ENCODE measurements around the gene TMIGD3.

TMIGD3 gene

DNA sequence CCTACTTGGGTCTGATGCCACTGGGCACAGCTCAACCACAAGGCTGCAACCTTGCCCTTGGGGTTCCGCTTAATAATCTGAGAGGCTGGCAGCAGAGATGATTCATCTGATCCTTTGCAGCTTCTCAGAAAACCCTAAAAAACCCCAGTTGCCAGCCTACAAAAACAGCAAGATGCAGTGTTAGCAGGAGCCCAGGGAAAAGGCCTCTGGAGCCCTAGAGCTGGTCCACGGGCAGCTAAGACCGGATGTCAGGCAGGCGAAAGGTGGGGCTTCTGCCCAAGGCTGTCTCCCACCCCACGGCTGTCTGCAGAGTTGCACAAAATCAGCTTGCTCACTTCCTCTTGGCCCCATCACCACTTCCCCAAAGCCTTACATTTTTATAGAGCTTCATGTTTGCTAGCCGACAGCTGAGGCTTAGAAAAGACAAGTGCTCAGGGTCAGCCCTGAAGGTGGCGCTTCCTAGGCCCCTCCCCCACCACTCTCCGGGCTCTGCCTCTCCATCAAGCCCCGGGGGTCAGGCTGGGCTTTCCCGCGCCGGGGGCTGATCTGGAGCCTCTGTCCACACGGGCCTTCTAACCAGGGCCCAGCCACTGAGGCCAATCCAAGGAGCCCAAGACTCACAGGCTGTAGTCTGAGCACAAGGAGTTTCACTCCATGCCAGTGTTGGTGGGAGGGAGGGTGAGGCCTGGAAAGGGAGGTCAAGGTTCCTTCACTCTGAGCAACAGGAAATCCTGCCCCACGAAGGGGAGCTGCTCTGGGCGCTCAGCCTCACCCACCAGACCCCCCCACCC, 4.2 kb upstream of the TMIGD3 start:
- peak; percentile 14 to 31 for DNase-seq (ENCODE audit: low read depth in 1 of 2, low spot score in 1 of 2)

DNA sequence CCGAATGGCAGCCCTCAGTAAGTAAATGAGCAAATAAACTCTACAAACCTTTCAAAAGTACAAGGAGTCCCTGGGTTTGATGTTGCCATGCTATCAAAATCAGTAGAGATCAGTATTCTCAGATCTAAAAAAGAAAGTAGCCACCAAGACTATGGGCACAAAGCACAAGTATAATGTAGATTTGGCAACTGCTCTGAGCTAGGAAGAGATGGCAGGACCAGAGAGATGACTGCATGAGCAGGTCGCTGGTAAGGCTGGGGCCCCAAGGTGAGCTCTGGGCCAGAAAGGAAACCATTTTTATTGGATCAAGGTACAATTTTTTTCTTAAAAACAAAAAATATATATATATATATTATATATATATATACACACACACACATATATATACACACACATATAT, 3.1 kb upstream of the TMIGD3 start:
- no peak for DNase-seq (ENCODE audit: low read depth in 1 of 2, low spot score in 1 of 2)

DNA sequence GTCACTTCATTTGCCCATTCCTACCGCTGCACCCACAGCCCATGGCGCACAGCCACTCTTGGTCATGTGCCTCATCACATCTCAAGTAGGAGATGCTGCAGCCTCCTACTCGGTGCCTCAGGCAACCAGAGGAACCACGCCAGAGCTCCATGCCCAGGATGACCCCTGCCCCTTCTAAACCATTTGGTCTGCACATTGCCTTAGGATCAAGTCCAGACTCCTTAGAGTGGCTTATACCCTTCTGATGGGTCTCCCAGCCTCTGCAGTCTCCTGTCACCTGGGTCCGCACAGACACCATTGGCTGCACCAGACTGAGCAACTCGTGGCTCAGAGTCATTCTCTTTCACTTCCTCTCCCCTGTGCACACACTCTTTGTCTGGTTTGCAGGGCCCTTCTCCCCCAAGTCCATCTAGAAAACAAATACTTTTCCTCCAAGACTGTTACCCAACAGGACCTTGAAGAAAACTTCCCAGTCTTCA, 2.2 kb upstream of the TMIGD3 start:
- no peak for DNase-seq (ENCODE audit: low read depth in 1 of 2, low spot score in 1 of 2)

DNA sequence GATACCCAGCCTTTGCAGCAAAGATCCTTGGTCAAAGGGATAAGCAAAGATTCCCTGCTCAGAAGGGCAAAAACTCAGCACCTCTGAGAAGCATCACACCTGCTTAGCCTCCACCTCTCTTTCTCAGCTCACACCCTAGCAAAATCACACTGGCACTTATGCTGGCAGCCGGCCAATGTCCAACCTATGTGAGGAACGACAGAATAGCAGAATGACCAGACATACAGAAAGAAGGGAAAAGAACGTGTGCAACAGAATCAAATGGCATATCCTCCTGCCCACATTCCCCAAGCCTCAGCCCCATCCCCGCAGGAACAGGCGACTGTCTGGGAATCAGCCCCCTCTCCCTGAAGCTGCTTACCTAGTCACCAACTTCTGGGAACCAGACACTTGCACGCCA, 664 bp upstream of the TMIGD3 start:
- no peak for DNase-seq (ENCODE audit: low read depth in 1 of 2, low spot score in 1 of 2)

DNA sequence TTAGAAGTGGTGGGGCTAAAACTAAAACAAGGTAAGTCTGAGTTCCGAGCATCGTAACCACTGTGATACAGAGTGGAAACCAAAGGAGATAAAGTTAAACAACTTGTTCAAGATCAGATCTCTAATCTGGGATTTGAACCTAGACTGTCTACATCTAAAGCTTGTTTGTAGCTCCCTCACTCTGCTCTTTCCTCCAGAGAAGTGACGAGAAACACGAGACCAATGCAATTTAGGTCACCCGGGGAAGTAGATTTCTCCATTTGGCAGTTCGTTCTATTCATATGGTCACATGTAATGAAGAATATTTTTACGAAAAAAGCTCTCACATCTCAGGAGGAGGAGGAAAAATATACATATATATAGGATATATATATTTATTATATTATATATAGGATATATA, 1.8 kb downstream of the TMIGD3 start:
- DNase-seq (ENCODE audit: low read depth in 1 of 2, low spot score in 1 of 2): no peak

DNA sequence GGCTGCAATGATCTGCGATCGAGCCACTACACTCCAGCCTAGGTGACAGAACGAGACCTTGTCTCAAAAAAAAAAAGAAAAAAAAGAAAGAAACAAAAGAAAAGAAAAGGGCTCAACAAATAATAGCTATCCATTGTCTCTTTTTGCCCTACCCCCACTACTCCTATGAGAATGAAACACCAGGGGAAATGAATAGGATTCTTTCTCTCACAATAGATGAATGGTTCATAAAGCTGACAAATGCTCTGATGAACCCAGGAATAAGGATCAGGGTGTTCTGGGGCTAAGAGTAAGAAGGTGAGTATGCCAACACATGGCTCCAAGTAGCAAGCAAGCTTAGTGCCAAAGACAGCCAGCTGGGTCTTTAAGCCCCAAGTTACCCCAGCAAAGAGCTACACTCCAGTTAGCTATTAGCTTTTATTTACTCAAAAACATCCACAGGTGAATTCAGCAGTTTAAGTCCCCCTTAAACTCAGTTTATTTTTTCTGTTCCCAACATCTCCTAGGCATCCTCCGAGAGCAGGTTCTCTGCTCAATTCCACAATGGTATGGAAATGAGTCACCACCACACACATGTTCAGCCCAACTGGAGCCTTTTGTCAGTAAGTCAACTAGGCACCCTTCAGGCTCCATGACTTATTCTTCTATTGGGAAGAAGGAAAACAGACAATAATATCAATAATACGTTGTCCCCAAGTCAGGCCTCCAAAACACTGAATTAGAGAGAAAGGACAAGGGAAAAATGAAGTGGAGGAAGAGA, 4.2 kb downstream of the TMIGD3 start:
- DNase-seq (ENCODE audit: low read depth in 1 of 2, low spot score in 1 of 2): no peak

DNA sequence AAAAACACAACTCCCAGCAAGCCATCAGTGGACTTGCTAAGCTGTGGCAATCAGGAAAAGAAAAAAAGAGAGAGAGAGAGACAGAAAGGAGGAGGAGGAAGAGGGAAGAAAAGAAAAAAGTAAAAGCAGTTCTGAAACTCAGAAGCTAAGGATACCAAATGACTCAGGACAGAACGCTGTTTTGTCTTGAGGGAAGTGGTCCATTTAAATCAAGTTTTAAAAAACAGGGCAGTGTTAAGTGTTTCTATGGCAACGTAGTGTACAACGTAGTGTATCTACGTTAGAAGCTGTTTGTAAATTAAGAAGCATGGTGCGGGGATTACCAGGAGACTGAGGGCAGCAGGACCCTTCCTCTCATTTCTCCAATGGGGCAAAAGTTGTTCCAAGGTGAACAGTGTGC, 5.8 kb downstream of the TMIGD3 start:
- no peak for DNase-seq (ENCODE audit: low read depth in 1 of 2, low spot score in 1 of 2)

DNA sequence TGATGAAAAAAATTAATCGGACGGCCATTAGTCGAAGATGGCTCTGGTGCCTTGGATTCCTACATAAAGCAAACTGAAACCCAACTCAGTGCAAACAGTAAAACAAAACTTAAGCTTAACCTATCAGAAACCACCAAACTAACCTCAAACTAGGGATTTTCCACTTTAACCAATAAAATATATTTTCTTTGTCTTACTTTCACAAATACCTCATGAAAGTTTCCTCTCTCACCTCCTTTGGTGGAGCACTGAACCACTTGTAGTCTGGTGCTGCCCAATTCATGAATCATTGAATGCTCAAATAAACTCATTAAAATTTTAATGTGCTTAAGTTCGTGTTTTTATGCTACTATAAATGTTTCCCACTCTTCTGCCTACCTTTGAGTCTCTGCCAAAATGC, 7.0 kb downstream of the TMIGD3 start:
- no peak for DNase-seq (ENCODE audit: low read depth in 1 of 2, low spot score in 1 of 2)

DNA sequence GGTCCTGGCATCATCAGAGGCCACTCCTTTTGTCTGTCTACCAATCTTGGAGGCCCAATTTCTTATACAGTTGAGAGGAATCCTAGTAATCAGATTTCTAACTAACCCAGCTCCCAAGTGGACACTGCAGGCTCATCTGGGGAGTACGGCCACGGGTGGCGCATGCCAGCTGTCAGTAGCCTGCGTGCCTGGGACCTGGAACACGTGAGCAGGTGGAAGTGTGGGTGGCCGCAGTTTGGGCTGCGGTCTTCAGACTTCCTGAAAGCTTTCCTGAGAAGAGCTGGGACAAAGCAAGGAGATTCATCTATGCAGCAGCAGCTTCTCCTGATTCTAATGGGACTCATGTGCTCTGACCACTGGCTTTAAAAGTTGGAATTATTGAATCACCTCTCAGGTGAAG, 12.4 kb downstream of the TMIGD3 start:
- DNase-seq (ENCODE audit: low read depth in 1 of 2, low spot score in 1 of 2): no peak

DNA sequence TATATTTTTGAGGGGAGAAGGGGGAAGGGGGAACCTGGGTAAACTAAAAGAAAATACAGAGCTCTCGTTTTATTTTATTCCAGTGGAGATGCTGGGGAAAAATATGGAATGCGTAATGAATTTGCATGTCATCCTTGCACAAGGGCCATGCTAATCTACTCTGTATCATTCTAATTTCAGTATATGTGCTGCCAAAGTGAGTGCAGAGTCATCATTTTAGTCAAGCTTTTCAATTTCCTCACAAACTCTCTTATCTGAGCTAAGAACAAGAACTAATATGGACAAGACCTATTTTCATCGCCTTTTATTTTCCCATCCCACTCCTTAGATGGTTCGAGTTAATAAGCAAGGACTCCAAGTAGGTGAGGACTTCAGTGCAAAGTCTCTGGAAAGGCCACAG, 13.2 kb downstream of the TMIGD3 start:
- no peak for DNase-seq (ENCODE audit: low read depth in 1 of 2, low spot score in 1 of 2)

DNA sequence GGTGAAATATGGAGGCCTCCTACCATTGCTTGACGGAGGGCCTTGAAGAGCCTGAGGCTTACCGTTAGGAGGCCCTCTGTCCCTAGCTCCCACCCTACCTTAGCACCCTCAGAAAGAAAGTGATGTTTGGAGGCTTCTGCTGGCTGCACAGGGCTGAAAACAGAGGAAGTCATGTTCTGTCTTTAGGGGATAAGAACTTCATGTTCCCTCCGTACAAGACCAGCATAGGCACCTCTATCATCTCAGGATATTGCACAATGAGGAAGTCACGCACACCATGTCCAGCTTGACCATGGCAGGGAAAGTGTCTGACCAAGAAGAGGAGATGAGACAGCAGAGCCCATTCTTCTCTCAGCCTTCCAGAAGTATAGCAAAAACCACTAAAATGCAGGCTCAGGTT, 13.8 kb downstream of the TMIGD3 start:
- no peak for DNase-seq (ENCODE audit: low read depth in 1 of 2, low spot score in 1 of 2)

DNA sequence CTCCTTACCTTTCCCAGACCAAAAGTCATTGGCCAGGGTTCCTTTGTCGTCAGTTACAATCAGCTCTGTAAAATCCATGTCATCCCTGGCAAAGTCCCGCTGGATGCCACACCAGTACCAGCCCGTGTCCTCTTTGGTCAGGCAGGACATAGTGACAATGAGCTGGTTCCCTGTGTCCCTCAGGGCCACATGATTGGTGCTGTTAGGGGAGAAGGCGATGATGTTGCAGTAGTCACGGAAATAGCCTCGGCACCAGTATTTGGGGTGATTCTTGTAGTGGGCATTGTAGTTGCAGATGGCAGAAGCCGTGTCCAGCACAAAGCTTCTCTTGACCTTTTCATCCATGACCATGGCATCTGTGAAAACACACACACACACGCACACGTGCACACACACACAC, 14.8 kb downstream of the TMIGD3 start:
- no peak for DNase-seq (ENCODE audit: low read depth in 1 of 2, low spot score in 1 of 2)

DNA sequence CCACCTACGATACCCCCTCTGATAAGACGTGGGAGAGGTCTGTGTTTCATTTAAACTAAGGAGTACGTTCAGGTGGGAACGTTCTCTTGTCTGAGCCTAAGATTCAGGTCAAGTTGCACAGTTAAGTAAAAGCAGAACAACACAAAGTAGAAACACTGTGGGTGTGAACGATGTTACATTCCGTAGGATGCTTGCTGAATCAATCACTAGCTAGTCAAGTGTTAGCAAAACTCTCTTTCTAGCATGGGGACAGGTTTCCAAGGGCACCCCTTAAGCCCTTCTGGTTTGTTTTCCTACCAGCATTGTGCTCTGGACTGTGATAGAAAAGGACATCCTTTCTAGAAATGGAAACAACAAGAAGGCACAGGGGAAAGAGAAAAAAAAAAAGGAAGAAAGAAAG, 16.3 kb downstream of the TMIGD3 start:
- no peak for DNase-seq (ENCODE audit: low read depth in 1 of 2, low spot score in 1 of 2)

DNA sequence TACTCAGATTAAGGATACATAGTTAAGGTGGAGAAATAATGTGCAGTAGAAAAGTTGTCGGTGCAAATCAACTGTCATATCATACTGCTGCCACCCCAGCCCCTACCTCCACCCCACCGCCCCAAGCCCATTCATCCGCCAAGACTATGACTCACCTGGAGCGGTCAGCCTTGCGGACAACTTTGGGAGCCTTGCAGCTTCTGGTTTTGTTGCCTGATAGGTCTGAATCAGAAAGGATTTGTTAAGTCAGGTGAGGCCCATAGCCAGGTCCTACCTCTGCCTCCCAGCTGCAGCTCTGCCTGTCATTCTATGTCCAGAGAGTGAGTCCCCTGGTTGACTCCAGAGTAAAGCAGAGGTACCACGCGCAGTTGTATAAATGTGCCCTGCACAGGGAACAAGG, 17.0 kb downstream of the TMIGD3 start:
- no peak for DNase-seq (ENCODE audit: low read depth in 1 of 2, low spot score in 1 of 2)

DNA sequence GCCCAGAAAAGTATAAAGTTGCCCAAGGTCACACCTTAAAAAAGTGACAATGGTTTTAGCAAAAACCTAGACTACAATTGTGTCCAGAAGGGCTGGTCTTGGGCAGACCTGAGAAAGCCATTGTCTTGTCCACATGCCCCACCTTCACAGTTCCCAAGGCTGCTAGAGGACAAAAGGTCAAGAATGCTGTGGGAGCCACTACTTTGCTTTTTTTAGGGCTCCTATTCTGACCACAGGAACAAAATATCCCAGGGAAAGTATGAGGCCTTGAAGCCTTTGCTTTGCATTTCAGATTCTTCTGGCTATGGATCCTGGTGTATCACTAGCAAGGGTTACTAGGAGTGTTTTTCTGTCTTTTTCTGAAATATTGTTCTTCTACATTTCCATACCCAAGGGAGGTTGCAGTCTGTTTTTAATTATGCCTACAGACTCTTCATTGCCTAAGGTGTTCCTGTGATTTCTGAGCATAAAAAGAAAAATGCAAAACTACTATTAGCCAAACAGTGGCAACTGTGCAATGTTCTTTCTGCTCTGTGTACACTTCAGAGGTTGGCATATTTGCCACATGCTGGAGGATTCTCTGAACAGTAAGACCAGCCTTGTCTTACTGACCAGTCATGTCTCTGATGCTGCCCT, 18.9 kb downstream of the TMIGD3 start:
- no peak for DNase-seq (ENCODE audit: low read depth in 1 of 2, low spot score in 1 of 2)

DNA sequence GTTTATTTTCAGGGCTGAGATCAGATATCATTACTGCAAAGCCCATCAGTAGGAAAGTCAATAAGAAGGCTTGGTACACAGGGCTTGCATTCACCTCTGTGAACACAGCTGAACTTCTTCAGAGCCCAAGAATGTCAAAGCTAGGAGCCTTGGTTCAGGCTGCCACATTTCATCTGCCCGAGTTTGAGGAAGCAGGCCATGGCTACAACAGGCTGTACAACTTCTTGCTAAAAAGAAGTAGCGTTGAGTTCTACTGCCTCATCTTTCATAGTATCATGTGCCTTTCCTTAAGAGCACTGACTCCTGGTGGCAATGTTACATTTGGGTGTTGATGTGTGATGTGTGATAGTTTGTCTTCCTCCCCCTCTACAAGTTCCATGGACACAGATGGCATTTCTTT, 19.6 kb downstream of the TMIGD3 start:
- DNase-seq (ENCODE audit: low read depth in 1 of 2, low spot score in 1 of 2): no peak

DNA sequence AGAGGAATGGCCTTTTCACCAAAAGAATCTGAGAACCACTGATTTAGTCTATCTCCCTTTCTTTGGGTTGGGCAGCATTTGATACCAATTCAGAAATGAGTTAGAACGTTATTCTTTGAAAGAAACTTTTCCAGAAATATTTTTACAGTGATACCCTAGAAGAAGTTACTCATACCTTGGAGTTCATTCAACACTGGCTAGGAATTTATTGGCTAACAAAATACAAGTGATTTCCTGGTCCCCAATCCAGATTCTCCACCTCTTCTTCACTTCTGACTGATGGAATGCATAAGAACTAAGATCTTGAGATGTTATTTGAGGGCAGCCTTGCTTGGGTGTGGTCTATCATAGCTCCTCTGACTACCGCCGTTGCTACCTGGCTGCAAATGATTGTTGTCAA, 20.3 kb downstream of the TMIGD3 start:
- DNase-seq (ENCODE audit: low read depth in 1 of 2, low spot score in 1 of 2): no peak

DNA sequence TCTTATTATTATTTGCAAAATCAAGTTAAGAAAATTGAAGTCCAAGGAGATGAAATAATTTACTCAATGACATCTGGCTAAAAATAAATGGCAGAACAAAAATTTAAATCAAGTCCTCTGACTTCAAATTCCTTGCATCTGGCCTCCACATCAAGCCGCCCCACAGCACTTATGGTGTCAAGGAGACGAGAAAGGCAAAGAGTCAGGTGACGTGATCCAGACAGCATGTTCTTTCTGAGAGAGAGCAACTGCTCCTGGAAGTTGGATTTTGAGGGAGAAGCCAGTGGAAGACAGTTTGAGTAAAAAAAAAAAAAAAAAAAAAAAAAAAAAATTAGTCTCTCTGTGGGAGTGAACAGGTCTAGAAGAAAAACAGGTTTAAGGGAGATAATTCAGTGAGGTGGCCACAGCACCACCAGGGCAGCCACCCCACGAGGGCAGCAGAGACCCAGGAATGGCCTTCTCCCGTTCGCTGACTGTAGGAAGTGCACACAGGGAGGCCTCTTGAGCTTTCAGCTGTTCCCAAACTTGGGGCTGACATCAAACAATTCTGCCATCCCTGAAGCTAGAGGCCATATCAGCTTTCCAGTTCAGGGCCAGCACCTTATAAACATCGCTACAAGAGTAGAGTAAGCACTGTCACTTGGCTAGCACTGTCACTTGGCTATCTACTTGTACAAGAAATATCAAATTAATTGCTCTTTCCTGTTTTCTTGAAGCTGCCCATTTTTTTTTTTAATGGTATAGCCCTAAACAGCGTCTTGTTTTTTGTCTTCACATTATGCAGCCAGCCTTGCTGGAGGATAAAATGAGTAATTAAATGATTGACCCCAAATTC, 21.8 kb downstream of the TMIGD3 start:
- peak; percentile 27 to 35 for DNase-seq (ENCODE audit: low read depth in 1 of 2, low spot score in 1 of 2)

DNA sequence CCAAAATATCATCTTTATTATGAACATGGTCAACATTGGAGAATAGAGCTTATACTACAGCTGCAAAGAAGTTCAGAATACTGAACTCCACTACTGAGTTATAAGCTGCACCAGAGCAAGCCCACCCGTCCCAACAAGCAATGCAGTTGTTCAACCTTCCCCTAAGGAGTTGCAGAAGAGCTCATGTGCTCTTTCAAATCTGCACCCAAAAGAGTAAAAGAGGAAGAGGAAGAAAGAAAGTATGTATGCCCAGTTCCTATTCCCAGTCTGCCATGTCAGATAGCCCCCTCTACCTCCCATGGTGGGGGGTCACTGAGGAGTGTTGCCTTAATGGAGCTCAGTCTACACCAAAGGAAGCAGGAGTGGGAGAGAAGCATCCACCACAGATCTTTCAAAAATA, 22.8 kb downstream of the TMIGD3 start:
- DNase-seq (ENCODE audit: low read depth in 1 of 2, low spot score in 1 of 2): no peak

DNA sequence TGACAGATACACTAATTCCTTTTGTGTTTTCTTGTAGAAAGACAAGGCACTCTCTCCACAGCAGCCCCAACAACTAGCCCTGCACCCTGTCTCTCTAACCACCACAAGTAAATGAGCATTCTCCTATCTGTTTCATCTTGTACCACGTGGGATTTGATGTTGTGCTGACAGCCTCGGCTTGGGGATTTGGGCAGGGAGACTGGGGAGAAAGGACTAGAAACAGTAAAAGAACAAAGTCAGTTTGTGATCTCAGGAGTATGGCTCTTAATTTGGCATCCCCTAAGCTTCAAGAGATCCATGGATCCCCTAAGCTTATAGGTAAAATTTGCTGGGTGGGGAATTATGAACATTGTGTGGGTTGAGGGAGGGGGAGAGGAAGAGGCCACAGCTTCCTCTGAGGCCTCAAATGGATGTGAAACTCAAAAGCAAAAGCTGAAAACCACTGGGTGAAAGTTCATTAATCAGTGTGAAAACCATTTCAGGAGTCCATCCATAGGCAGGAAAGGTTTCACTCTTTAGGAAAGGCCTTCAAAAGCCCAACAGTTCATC, 26.6 kb downstream of the TMIGD3 start:
- peak in 1 of 2 donors; percentile 13 for DNase-seq (ENCODE audit: low read depth in 1 of 2, low spot score in 1 of 2)

DNA sequence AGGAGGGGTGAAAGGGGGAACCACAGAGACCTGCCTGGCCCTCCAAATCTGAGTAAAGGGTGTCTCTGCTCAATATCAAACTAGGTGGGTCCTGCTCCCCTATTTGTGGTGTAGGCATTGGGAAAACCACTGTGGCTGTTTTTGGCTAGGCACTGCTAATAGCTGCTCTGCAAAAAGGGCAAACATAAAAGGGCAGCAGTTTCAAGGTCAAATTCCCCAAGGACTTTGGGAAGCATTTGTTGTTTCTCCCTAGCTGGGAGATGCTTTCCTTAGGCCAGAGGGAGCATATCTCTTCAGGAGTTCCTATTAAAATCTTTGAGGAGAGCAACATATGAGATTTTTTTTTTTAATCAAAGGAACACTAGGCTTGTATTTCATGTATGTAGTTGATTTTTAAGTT, 27.2 kb downstream of the TMIGD3 start:
- no peak for DNase-seq (ENCODE audit: low read depth in 1 of 2, low spot score in 1 of 2)

Data from activated T-helper 1 cell treated with anti-CD3 and anti-CD28 coated beads, Interleukin-2, amount 50 U/mL, for 16 hours (primary cell).